ENCODE results near the gene GBP3.
A peak's percentile ranks its signal among the peaks of the same experiment; 100 is the strongest.
"Not testable (repeated sequence)": the region's sequence is repeated elsewhere in the genome, so short reads cannot be mapped to it uniquely, and the experiment has no call there.

GBP3 gene

GRCh38 chr1:89046318-89047183 is 23.9 kb upstream of the GBP3 start:
- not testable (repeated sequence) for H3K9me3 Mint-ChIP-seq, H3K27me3 Mint-ChIP-seq, H3K27ac Mint-ChIP-seq, H3K4me3 Mint-ChIP-seq, H3K4me1 Mint-ChIP-seq
- H3K36me3 Mint-ChIP-seq: peaks cover 32% of the 10 kb centered on the region
- ATAC-seq: peak; percentile 69

GRCh38 chr1:89044970-89045721 is 22.5 kb upstream of the GBP3 start:
- Mint-ChIP-seq H3K36me3 (peaks cover 27% of the 10 kb centered on the region), H3K27ac (no peak overlapping the region)

GRCh38 chr1:89043940-89044339 is 21.3 kb upstream of the GBP3 start:
- no peak overlapping the region for H3K27ac Mint-ChIP-seq

More at GRCh38 chr1:89044970-89045721, 22.5 kb upstream of the GBP3 start:
- H3K4me1 Mint-ChIP-seq: peaks cover 15% of the 10 kb centered on the region
- H3K9me3 Mint-ChIP-seq: peaks cover 3% of the 10 kb centered on the region
- no peak for ATAC-seq
- no peak overlapping the region for H3K4me3 Mint-ChIP-seq
- no peaks in the 10 kb centered on the region for H3K27me3 Mint-ChIP-seq

GRCh38 chr1:89042491-89042890 is 19.8 kb upstream of the GBP3 start:
- Mint-ChIP-seq H3K36me3 (peaks cover 31% of the 10 kb centered on the region), H3K27ac (no peak overlapping the region), H3K27me3 (no peaks in the 10 kb centered on the region), H3K4me1 (peaks cover 26% of the 10 kb centered on the region), H3K9me3 (peaks cover 3% of the 10 kb centered on the region), H3K4me3 (no peak overlapping the region)
- no peak for ATAC-seq

More at GRCh38 chr1:89043940-89044339, 21.3 kb upstream of the GBP3 start:
- Mint-ChIP-seq H3K36me3 (peaks cover 31% of the 10 kb centered on the region), H3K4me3 (no peak overlapping the region), H3K27me3 (no peaks in the 10 kb centered on the region), H3K4me1 (peaks cover 20% of the 10 kb centered on the region), H3K9me3 (peaks cover 3% of the 10 kb centered on the region)
- ATAC-seq: no peak

GRCh38 chr1:89041721-89042120 is 19.1 kb upstream of the GBP3 start:
- Mint-ChIP-seq H3K36me3 (peaks cover 31% of the 10 kb centered on the region), H3K9me3 (peaks cover 3% of the 10 kb centered on the region), H3K4me3 (peak overlapping the region; percentile 52), H3K27ac (no peak overlapping the region), H3K4me1 (peaks cover 26% of the 10 kb centered on the region), H3K27me3 (no peaks in the 10 kb centered on the region)
- no peak for ATAC-seq

GRCh38 chr1:89041119-89041641 is 18.5 kb upstream of the GBP3 start:
- Mint-ChIP-seq H3K36me3 (peaks cover 31% of the 10 kb centered on the region), H3K4me3 (peak overlapping the region; percentile 52), H3K27ac (no peak overlapping the region), H3K4me1 (peaks cover 26% of the 10 kb centered on the region), H3K9me3 (peaks cover 3% of the 10 kb centered on the region), H3K27me3 (no peaks in the 10 kb centered on the region)
- ATAC-seq: peak; percentile 91

- peaks cover 31% of the 10 kb centered on the region for H3K36me3 Mint-ChIP-seq
- peaks cover 26% of the 10 kb centered on the region for H3K4me1 Mint-ChIP-seq
- no peak overlapping the region for H3K27ac Mint-ChIP-seq
- peaks cover 3% of the 10 kb centered on the region for H3K9me3 Mint-ChIP-seq
- no peaks in the 10 kb centered on the region for H3K27me3 Mint-ChIP-seq
- no peak for ATAC-seq
- no peak overlapping the region for H3K4me3 Mint-ChIP-seq
These were observed 17.6 kb upstream of the GBP3 start for GRCh38 chr1:89040315-89040626.

DNA sequence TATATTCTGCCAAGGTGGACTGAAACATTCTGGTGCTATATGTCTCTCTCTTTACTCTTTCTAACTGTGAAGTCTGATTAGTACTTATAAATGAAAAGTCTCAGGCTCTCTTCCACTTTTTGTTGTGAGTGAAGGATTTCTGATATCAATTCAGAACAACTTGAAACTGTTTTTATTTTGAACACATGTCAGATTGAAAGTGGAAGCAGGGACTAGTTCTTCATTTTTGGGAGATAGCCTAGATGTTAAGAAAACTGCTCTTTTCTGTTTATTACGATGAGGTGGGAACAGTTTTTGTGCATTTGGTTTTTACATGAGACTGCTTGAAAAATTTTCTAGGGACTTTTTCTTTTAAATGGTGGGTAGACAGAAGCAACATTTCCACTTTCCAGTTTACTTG is 14.5 kb upstream of the GBP3 start:
- H3K36me3 Mint-ChIP-seq: peaks cover 16% of the 10 kb centered on the region
- no peak overlapping the region for H3K4me3 Mint-ChIP-seq
- no peak overlapping the region for H3K27ac Mint-ChIP-seq
- ATAC-seq: no peak
- H3K27me3 Mint-ChIP-seq: no peaks in the 10 kb centered on the region
- no peaks in the 10 kb centered on the region for H3K9me3 Mint-ChIP-seq
- H3K4me1 Mint-ChIP-seq: peaks cover 26% of the 10 kb centered on the region

GRCh38 chr1:89035080-89035479 is 12.4 kb upstream of the GBP3 start:
- Mint-ChIP-seq H3K9me3 (peaks cover 4% of the 10 kb centered on the region), H3K27me3 (no peaks in the 10 kb centered on the region), H3K4me1 (peaks cover 10% of the 10 kb centered on the region), H3K36me3 (peaks cover 13% of the 10 kb centered on the region), H3K4me3 (no peak overlapping the region), H3K27ac (no peak overlapping the region)
- ATAC-seq: no peak

- not testable (repeated sequence) for H3K36me3 Mint-ChIP-seq, ATAC-seq, H3K27ac Mint-ChIP-seq, H3K27me3 Mint-ChIP-seq, H3K9me3 Mint-ChIP-seq, H3K4me1 Mint-ChIP-seq, H3K4me3 Mint-ChIP-seq
These were observed 11.3 kb upstream of the GBP3 start for GRCh38 chr1:89034004-89034403.

DNA sequence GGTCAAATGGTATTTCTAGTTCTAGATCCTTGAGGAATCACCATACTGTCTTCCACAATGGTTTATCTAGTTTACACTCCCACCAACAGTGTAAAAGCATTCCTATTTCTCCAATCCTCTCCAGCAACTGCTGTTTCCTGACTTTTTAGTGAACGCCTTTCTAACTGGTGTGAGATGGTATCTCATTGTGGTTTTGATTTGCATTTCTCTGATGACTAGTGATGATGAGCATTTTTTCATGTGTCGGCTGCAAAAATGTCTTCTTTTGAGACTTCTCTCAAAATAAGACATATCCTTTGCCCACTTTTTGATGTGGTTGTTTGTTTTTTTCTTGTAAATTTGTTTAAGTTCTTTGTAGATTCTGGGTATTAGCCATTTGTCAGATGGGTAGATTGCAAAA is 6.4 kb upstream of the GBP3 start:
- H3K27ac Mint-ChIP-seq: not testable (repeated sequence)

GRCh38 chr1:89025928-89026327 is 3.3 kb upstream of the GBP3 start:
- ATAC-seq: no peak

More for the DNA sequence above, 6.4 kb upstream of the GBP3 start:
- peaks cover 10% of the 10 kb centered on the region for H3K9me3 Mint-ChIP-seq
- not testable (repeated sequence) for H3K36me3 Mint-ChIP-seq, H3K4me3 Mint-ChIP-seq, H3K27me3 Mint-ChIP-seq, ATAC-seq, H3K4me1 Mint-ChIP-seq

DNA sequence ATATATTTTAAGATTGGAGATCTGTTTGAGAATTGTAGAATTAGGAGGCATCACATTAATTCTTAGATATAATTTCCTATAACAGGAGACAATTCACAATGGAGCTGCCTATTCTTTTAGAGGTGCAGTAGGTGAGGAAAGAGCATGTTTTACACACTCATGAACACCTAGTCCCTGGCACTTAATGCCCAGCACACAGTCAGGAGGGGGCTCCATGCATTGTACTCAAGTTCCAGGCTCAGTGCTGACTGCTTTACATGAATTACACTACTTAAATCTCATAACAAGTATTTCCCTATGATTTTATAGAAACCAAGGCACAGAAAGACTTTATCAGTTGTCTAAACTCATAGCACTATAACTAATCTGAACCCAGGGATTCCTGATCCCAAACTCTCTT is 360 bp upstream of the GBP3 start:
- Mint-ChIP-seq H3K4me3 (peak overlapping the region; percentile 87), H3K27ac (peak overlapping the region; percentile 75), H3K9me3 (peaks cover 7% of the 10 kb centered on the region), H3K36me3 (peaks cover 26% of the 10 kb centered on the region), H3K27me3 (no peaks in the 10 kb centered on the region), H3K4me1 (peaks cover 23% of the 10 kb centered on the region)
- ATAC-seq: no peak

More at GRCh38 chr1:89025928-89026327, 3.3 kb upstream of the GBP3 start:
- H3K36me3 Mint-ChIP-seq: peaks cover 8% of the 10 kb centered on the region
- peaks cover 7% of the 10 kb centered on the region for H3K9me3 Mint-ChIP-seq
- H3K4me3 Mint-ChIP-seq: no peak overlapping the region
- H3K27me3 Mint-ChIP-seq: no peaks in the 10 kb centered on the region
- no peak overlapping the region for H3K27ac Mint-ChIP-seq
- peaks cover 17% of the 10 kb centered on the region for H3K4me1 Mint-ChIP-seq

GRCh38 chr1:89018318-89018717 is 4.3 kb downstream of the GBP3 start:
- not testable (repeated sequence) for ATAC-seq, H3K4me3 Mint-ChIP-seq, H3K27ac Mint-ChIP-seq, H3K27me3 Mint-ChIP-seq, H3K9me3 Mint-ChIP-seq
- peaks cover 56% of the 10 kb centered on the region for H3K36me3 Mint-ChIP-seq
- peaks cover 31% of the 10 kb centered on the region for H3K4me1 Mint-ChIP-seq

DNA sequence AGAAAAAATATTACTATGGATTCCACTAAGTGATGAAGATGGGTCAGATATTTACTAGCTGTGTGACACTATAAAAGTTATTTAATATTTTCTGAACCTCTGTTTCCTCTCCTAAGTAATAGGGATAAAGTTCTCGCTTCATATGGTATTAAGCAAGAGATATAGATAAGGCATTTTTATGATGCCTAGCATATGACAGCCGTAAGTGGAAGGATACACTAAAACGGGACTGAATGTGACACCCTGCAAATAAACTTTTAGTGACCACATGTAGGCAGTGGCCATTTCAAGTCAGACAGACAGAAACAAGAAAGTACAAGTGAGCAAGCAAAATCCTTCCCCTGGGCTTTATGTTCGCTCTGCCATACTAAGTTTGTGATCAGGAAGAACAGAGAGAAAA is 14.2 kb downstream of the GBP3 start:
- no peaks in the 10 kb centered on the region for H3K27me3 Mint-ChIP-seq
- H3K4me3 Mint-ChIP-seq: no peak overlapping the region
- peaks cover 66% of the 10 kb centered on the region for H3K36me3 Mint-ChIP-seq
- no peak overlapping the region for H3K27ac Mint-ChIP-seq
- no peaks in the 10 kb centered on the region for H3K4me1 Mint-ChIP-seq
- no peaks in the 10 kb centered on the region for H3K9me3 Mint-ChIP-seq
- no peak for ATAC-seq
